K562 (cell line): ENCODE measurements around the gene DPM2. TPM values are rescaled to one million over a fixed set of nuclear protein-coding genes. Genes with fewer than 3 reads are reported as not detected.
A peak's percentile ranks its signal among the peaks of the same experiment; 100 is the strongest.

Experiments
- ARHGAP35 ChIP-seq: fragments of 450-650 bp; IDR thresholded peaks from 2 replicates; pipeline ENCODE4 v1.6.1; 2018; ENCODE audit not compliant: partially characterized antibody
- CTCFL ChIP-seq: IDR thresholded peaks from 2 replicates; pipeline ENCODE4 v1.6.1; 2011; ENCODE audit warnings: borderline replicate concordance, low read depth, mild to moderate bottlenecking, moderate library complexity, low read length; ENCODE audit not compliant: insufficient read depth, poor library complexity, severe bottlenecking
- ETS1 ChIP-seq: conservative IDR thresholded peaks from 2 replicates; pipeline ENCODE4 v1.6.1; 2011; ENCODE audit warnings: low read depth, mild to moderate bottlenecking, low read length; ENCODE audit not compliant: control insufficient read depth
- ETV1 ChIP-seq: fragments of 450-650 bp; conservative IDR thresholded peaks from 2 replicates; pipeline ENCODE4 v1.6.1; 2016; ENCODE audit warnings: missing genetic modification characterization, control low read depth, low read depth, missing compliant biosample characterization
- HMG20A ChIP-seq: fragments of 450-650 bp; formaldehyde crosslinking; conservative IDR thresholded peaks from 2 replicates; pipeline ENCODE4 v1.4.0; 2020; ENCODE audit warnings: mild to moderate bottlenecking, mixed read lengths
- MEF2A ChIP-seq: IDR thresholded peaks from 2 replicates; pipeline ENCODE4 v1.6.1; 2011; ENCODE audit warnings: low read depth, mild to moderate bottlenecking, low read length, moderate library complexity; ENCODE audit not compliant: control insufficient read depth
- MGA ChIP-seq: fragments of 450-650 bp; IDR thresholded peaks from 2 replicates; pipeline ENCODE4 v1.6.1; 2016; ENCODE audit warnings: mild to moderate bottlenecking, moderate library complexity
- NFRKB ChIP-seq: fragments of 450-650 bp; IDR thresholded peaks from 2 replicates; pipeline ENCODE4 v1.6.1; 2016; ENCODE audit warnings: low read depth
- PYGO2 ChIP-seq: fragments of 450-650 bp; IDR thresholded peaks from 2 replicates; pipeline ENCODE4 v1.6.1; 2016; ENCODE audit warnings: mild to moderate bottlenecking, missing genetic modification characterization, moderate library complexity, missing compliant biosample characterization
- SOX6 ChIP-seq: fragments of 450-650 bp; IDR thresholded peaks from 2 replicates; pipeline ENCODE4 v1.6.1; 2014; ENCODE audit warnings: mild to moderate bottlenecking
- TBP ChIP-seq: optimal IDR thresholded peaks from 2 replicates; pipeline ENCODE3; 2011; ENCODE audit warnings: low read depth, low read length, improper control_type of control experiment
- polyA plus RNA-seq, 8 experiments: library from polyadenylated mRNA; depleted of rRNA in 4 of 8; stranded (reverse) in 5 of 8; unstranded in 3 of 8; fragments of >200 nt; fragmentation: Nextera tagmentation in 2 of 8; fragmentation: Illumina TruSeq in 1 of 8; extraction: Ambion mirVana in 2 of 8; extraction: Trizol in 1 of 8; gene quantifications; 2 replicates each; pipeline versions ENCODE4 v1.2.1 to v1.2.3, GENCODE V29; 2011 to 2014; ENCODE audit warnings: inconsistent platforms in 1 of 8, missing spikeins in 1 of 8
- total RNA-seq, 7 experiments: library from RNA; depleted of rRNA in 6 of 7; stranded (reverse); fragments of >200 nt in 6 of 7; fragmentation: Illumina TruSeq in 2 of 7; extraction: Trizol in 2 of 7; gene quantifications; 2 replicates each; pipeline versions ENCODE4 v1.2.1 to v1.2.3, GENCODE V29; 2011 to 2021; ENCODE audit warnings: low replicate concordance in 1 of 7

Gene DPM2
- total and polyA plus RNA-seq, 9 of the 15 experiments (the other 6 are each of a cell fraction or from before 2014, with no cell fraction given): 43.5 to 126 (median 71.1) TPM

DNA sequence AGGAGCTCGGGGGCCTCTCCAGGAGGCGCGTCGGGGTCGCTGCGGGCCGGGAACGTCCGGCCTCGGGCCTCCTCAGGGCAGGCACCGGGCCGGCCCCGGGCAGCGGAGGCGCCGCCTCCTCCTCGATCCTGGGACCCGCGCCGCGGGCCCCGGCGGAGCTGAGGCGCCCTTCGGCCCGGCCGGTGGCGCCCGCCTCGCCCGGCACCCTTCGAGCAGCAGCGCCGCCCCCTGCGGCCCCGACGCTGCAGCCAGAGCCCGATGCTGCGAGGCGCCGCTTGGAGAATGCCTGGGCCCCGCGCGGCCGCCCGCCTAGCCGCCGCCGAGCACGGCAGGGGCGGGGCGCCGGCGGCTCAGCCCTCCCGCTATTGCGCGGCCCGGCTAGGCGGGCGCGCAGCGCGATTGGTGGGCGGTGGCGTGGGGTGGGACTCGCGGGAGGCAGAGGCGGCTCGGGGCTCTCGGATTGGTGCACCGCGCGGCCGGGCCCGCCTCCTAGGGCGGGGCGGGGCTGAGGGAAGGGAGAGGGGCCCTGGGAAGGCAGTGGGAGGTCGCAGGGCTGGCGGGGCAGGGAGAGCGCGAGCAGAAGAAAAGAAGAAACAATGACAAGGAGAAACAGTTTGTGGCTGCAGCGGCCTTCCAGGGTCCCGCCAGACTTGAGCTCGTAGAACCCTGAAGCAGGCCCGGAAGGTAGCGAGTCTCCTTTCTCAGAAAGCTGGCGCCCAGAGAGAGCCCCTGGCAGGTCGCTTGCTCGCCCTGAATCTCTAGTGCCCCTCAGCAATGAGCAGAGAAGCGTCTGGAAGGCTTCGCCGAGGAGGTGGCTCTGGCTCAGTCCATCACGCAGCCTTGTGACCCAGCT is 43.3 kb upstream of the DPM2 start, which contains the start of gene EEIG1 (continued):
- no peak for TF ChIP-seq CTCFL
- TF ChIP-seq PYGO2 (tag): no peak
- TF ChIP-seq MEF2A: no peak
- TF ChIP-seq ETS1: no peak
- TF ChIP-seq NFRKB: peak; percentile 49; the same call in 1 of the 2 replicates
- no peak for TF ChIP-seq ETV1 (tag)
- TF ChIP-seq MGA: no peak
- no peak for TF ChIP-seq HMG20A (CRISPR knock-in tag)
- TF ChIP-seq TBP: peak; percentile 66
- TF ChIP-seq ARHGAP35: no peak
- 0 out of 2 replicates have a peak, but pooled peaks have one; percentile 19 for TF ChIP-seq SOX6
